ENCODE results near the gene CHAMP1.
"Not testable (repeated sequence)": the region's sequence is repeated elsewhere in the genome, so short reads cannot be mapped to it uniquely, and the experiment has no call there.

Gene CHAMP1

GRCh38 chr13:114338959-114339358 is 24.7 kb downstream of the CHAMP1 start:
- DNase-seq: no peak

DNA sequence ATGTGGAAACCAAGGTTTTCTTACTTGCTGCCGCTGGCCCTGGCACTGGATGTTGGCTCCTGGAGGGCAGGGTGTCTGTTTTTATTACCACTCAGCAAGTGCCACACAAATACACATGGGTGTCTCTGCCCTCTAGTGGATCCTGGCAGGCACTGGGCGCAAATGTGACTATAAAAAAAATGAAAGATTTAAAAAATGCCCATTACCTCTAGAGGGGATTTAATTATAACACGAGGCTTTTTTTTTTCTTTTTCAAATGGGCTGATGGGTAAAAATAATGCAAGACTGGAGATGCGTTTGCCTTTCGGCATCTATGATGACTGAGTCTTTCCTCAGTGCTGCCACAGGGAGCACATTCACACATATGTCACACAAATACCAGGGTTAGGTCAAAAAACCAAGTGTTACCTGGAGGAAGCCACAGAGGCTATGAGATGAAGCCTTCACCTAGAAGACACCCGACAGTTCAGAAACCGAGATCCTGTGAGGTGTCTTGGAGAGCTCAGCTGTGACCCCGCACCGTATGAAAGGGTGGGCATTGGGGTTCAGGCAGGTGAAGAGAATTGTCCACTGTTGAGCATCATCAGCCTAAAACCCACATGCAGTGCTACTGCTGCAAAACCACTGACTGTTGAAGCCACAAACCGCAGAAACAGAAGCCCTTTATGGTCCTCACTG is 25.7 kb downstream of the CHAMP1 start:
- DNase-seq: peak; percentile 80

DNA sequence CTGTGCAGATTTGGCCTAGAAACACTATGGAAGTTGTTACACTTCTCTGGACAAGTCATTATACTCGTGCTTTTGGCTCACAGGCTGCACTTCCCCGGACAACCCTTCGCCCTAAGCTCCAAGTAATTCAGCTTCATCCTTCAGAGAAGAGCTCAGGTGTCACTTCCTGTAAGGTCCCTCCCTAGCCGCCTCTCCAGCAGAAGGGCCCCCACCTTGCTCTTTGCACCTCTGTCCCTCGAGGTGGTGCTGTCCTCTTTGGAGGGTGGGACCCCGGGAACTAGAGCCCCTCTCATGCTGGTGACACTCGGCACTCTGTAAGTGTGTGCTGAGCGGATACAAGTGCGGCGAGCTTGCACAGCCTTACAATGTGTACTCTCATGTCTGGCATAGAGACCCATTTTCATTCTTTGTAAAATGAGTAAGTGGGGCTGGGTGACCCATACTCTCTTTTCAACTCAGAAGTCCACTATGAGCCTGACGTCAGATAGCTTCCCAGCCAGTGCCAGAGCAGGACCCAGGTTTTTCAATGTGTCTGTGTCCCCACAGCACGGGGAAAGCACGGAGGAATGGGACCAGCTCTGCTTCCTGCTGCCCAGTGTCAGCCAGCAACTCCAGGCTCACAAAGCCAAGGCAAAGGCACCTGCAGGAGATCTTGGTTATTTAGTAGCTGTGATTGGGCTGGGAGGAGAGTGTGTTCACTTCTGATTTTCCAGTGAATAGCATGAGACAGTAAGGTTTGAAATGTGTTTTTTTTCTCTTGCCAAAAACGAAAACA is 26.9 kb downstream of the CHAMP1 start:
- no peak for DNase-seq

DNA sequence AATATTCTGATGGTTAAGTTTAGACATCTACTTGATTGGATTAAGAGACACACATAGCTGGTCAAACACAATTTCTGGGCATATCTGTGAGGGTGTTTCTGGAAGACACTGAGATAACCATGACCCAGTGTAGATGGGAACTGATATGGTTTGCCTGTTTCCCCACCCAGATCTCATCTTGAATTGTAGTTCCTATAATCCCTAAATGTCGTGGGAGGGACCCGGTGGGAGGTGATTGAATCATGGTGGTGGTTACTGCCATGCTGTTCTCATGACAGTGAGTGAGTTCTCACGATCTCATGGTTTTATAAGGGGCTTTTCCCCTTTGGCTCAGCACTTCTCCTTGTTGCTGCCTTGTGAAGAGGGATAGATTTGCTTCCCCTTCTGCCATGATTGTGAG is 33.0 kb downstream of the CHAMP1 start:
- DNase-seq: not testable (repeated sequence)

- DNase-seq: not testable (repeated sequence)
These were observed 38.5 kb downstream of the CHAMP1 start for GRCh38 chr13:114352763-114353162.

DNA sequence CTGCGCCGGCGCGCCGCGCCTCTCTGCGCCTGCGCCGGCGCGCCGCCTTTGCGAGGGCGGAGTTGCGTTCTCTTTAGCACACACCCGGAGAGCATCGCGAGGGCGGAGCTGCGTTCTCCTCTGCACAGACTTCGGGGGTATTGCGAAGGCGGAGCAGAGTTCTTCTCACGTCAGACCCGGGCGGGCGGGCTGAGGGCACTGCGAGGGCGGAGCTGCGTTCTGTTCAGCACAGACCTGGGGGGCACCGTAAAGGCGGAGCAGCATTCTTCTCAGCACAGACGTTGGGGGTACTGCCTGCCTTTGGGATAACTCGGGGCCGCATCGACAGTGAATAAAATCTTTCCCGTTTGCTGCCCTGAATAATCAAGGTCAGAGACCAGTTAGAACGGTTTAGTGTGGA is 39.1 kb downstream of the CHAMP1 start:
- not testable (repeated sequence) for DNase-seq

Measured in NCI-H1092 treated with DMSO at 0.1 percent for 48 hours (cell line).